Spinal cord (tissue), 10 donors: ENCODE data around the gene PRM2. TPM values are rescaled to one million over a fixed set of nuclear protein-coding genes. Genes with fewer than 3 reads are reported as not detected.

ENCODE experiments used
- DNase-seq, 6 donors: peaks; one replicate each; pipeline versions ENCODE4 v3.0.0 to v3.0.0-alpha.2; 2013 to 2015; ENCODE audit warnings: low spot score in 6 of 6, low read depth in 4 of 6
- H3K27ac ChIP-seq: one replicate; pipeline ENCODE4 v1.5.1; 2013; ENCODE audit warnings: low read depth, low read length, control low read depth
- H3K27me3 ChIP-seq: one replicate; pipeline ENCODE4 v1.6.1; 2013; ENCODE audit warnings: low read length; ENCODE audit not compliant: control insufficient read depth, insufficient read depth
- H3K36me3 ChIP-seq: one replicate; pipeline ENCODE4 v1.6.1; 2013; ENCODE audit warnings: low read length; ENCODE audit not compliant: control insufficient read depth, insufficient read depth
- H3K4me1 ChIP-seq: one replicate; pipeline ENCODE4 v1.6.1; 2013; ENCODE audit warnings: low read length; ENCODE audit not compliant: control insufficient read depth, insufficient read depth
- H3K4me3 ChIP-seq: one replicate; pipeline ENCODE4 v1.5.1; 2013; ENCODE audit warnings: low read depth, low read length, control low read depth
- H3K9me3 ChIP-seq: one replicate; pipeline ENCODE4 v1.6.1; 2013; ENCODE audit warnings: low read length; ENCODE audit not compliant: control insufficient read depth, insufficient read depth
- WGBS: methylation state at CpG from one replicate; pipeline ENCODE4 v1.1.5; 2013; ENCODE audit warnings: missing lambda C conversion rate; ENCODE audit not compliant: insufficient coverage; 5-methylcytosine and 5-hydroxymethylcytosine counted together
- polyA plus RNA-seq, 2 donors: library from polyadenylated mRNA; unstranded; fragments of 120-200 nt; gene quantifications; one replicate each; pipeline ENCODE4 v1.2.1, GENCODE V29; 2013; ENCODE audit not compliant: insufficient read length in 2 of 2
- total RNA-seq, 2 donors: library from RNA; depleted of rRNA in 1 of 2; stranded (reverse); fragments of 120-200 nt in 1 of 2; fragments of >200 nt in 1 of 2; gene quantifications; one replicate each; pipeline versions ENCODE4 v1.2.3 to v1.2.4, GENCODE V29; 2013 to 2014
- donor health status: healthy.

The PRM2 gene
- total and polyA plus RNA-seq, 4 donors: not detected

DNA sequence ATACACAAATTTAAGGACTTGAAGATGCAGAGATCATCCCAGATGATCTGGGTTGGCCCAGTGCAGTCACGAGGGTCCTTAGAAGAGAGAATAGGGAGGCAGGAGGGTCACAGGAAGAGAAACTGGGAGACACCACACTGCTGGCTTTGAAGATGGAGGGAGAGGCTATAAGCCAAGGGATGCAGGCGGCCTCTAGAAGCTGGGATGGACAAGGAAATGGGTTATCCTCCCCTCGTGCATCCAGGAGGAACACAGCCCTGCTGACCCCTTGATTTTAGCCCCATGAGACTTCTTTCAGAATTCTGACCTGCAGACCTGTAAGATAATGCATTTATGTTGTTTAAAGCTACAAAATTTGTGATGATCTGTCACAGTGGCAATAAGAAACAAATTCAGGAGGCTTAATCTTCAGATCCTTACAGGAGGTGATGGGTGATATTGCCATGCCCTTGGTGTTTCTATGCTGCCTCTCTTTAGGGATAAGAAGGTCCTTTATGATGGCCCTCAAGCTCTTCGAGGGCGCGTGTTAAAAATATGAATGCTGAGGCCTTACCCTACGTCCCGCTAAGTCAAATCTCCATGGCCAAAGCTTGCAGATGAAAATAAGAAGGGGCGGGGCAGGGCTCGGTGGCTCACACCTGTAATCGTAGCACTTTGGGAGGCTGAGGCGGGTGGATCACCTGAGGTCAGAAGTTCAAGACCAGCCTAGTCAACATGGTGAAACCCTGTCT, 1.5 kb upstream of the PRM2 start:
- DNase-seq: no peak
- H3K27ac ChIP-seq: no peak overlapping the region
- WGBS: 86% methylated on average over 10 of the region's 12 CpGs
- no peaks in the 10 kb centered on the region for H3K36me3 ChIP-seq
- peaks cover 18% of the 10 kb centered on the region for H3K4me1 ChIP-seq
- H3K4me3 ChIP-seq: no peak overlapping the region
- H3K27me3 ChIP-seq: no peaks in the 10 kb centered on the region
- H3K9me3 ChIP-seq: no peaks in the 10 kb centered on the region

DNA sequence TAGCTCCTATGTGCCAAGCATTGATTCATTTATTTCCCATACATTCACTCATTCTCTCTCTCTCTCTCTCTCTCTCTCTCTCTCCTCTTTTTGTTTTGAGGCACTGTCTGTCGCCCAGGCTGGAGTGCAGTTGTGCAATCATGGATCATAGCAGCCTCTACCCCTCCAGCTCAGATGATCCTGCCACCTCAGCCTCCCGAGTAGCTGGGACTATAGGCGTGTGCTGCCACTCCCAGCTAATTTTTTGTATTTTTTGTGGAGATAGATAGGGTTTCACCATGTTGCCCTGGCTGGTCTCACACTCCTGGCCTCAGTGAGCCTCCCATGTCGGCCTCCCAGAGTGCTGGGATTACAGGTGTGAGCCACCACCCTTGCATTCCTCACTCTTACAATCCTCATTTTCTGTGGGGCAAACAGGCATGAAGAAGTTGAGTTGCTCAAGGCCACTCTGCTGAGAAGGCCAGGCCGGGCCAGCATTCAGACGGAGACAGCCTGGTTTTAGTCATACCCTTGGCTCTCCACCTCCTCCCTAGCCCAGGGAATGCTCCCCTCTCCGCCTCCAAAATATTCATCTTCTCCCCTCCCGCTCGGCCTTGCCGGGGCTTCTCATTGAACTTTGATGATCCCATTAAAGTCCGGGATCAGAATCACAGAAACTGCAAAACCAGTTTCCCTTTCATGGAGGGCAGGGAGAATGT, 765 bp upstream of the PRM2 start:
- no peak overlapping the region for H3K27ac ChIP-seq
- H3K4me1 ChIP-seq: peaks cover 19% of the 10 kb centered on the region
- H3K4me3 ChIP-seq: no peak overlapping the region
- H3K27me3 ChIP-seq: no peaks in the 10 kb centered on the region
- DNase-seq: no peak
- H3K9me3 ChIP-seq: no peaks in the 10 kb centered on the region
- no peaks in the 10 kb centered on the region for H3K36me3 ChIP-seq
- WGBS: 97% methylated on average over 6 of the region's 11 CpGs

DNA sequence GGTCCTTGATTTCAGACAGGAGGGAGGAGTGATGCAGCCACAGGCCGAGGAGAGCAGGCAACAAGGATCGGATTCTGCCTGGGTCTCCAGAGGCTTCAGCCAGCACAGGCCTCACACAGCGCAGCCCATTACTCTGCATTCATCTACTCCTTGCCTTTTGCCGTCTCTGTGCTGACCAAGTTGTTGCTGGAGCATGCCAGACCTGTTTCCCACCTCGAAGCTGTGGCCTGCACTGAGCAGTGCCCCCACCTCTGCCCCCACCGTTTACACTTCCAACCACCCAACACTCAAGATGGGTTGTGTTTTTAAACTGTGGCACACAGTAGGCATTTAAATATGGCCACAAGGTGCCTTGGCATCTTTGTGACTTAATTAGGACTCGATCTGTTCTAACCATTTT, 1.3 kb downstream of the PRM2 start:
- Histone ChIP-seq H3K9me3 (no peaks in the 10 kb centered on the region), H3K27ac (no peak overlapping the region), H3K4me3 (no peak overlapping the region), H3K4me1 (peaks cover 19% of the 10 kb centered on the region), H3K27me3 (no peaks in the 10 kb centered on the region), H3K36me3 (no peaks in the 10 kb centered on the region)
- WGBS: 98% methylated on average over 7 of the region's 7 CpGs
- DNase-seq: no peak

- no CpG with 5 or more reads among the region's 3 CpGs for WGBS
Measured at GRCh38 chr16:11273721-11274324, 2.5 kb downstream of the PRM2 start.

GRCh38 chr16:11272921-11273720, 3.2 kb downstream of the PRM2 start, which contains the start of gene PRM3:
Gene PRM3, minus strand, starts transcription at chr16:11273629. Its CDS starts 34 bp downstream, at chr16:11273595.
- no peak for DNase-seq
- no peaks in the 10 kb centered on the region for H3K36me3 ChIP-seq
- no peaks in the 10 kb centered on the region for H3K9me3 ChIP-seq
- peaks cover 19% of the 10 kb centered on the region for H3K4me1 ChIP-seq
- no peaks in the 10 kb centered on the region for H3K27me3 ChIP-seq
- 78% methylated on average over 23 of the region's 30 CpGs for WGBS
- no peak within 1 kb of the TSS for H3K4me3 ChIP-seq
- H3K27ac ChIP-seq: peak within 1 kb of the TSS; percentile 45

More at GRCh38 chr16:11273721-11274324, 2.5 kb downstream of the PRM2 start:
- H3K36me3 ChIP-seq: no peaks in the 10 kb centered on the region
- no peaks in the 10 kb centered on the region for H3K27me3 ChIP-seq
- no peak overlapping the region for H3K4me3 ChIP-seq
- peak overlapping the region; percentile 45 for H3K27ac ChIP-seq
- no peaks in the 10 kb centered on the region for H3K9me3 ChIP-seq
- DNase-seq: peak in 3 of 6 donors; percentile 57 to 72 (median 64)
- peaks cover 19% of the 10 kb centered on the region for H3K4me1 ChIP-seq

DNA sequence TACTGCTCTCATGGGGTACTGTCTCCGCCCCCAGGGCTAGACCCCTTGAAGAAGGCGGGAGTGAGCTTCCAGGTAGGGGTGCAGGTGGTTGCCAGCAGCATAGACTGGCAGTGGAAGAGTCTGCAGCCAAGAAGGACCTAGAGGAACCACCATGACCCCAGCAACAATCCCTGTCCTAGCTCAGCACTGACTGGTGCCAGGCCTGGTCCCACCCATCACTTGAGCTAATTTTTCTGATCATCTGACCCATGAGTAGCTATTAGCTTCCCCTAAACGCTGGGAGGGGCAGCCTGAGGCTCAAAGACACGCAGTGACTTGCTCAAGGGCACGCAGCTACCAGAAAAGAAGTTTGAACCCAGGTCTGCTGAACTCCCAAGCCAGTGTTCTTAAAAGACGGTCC, 3.8 kb downstream of the PRM2 start:
- Histone ChIP-seq H3K27me3 (no peaks in the 10 kb centered on the region), H3K27ac (no peak overlapping the region), H3K4me3 (no peak overlapping the region), H3K9me3 (no peaks in the 10 kb centered on the region), H3K4me1 (peaks cover 19% of the 10 kb centered on the region), H3K36me3 (no peaks in the 10 kb centered on the region)
- no peak for DNase-seq
- WGBS: 92% methylated on average over 6 of the region's 6 CpGs

GRCh38 chr16:11271610-11272009, 4.7 kb downstream of the PRM2 start:
- no peak overlapping the region for H3K27ac ChIP-seq
- DNase-seq: no peak
- WGBS: 95% methylated on average over 9 of the region's 10 CpGs
- no peak overlapping the region for H3K4me3 ChIP-seq
- no peaks in the 10 kb centered on the region for H3K27me3 ChIP-seq
- H3K4me1 ChIP-seq: peaks cover 19% of the 10 kb centered on the region
- no peaks in the 10 kb centered on the region for H3K36me3 ChIP-seq
- H3K9me3 ChIP-seq: no peaks in the 10 kb centered on the region

DNA sequence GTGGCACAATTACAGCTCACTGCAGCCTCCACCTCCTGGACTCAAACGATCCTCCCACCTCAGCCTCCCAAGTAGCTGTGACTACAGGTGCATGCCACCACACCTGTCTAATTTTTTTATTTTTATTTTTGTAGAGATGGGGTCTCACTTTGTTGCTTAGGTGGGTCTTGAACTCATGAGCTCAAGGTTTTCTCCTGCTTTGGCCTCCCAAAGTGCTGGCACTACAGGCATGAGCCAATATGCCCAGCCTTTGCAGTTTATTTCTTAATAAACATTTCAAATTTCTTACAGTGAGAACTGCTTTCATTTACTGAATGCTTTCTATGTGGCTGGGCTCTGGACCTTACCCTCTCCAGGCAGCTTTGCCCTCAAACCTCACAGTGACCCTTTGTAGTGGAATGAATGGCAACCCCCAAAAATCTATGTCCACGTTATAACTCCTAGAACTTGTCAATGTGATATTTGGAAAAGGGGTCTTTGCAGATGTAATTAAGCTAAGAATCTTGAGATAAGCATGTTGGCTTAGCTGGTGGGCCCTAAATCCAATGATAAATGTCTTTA, 5.6 kb downstream of the PRM2 start:
- H3K36me3 ChIP-seq: no peaks in the 10 kb centered on the region
- WGBS: no CpG with 5 or more reads among the region's 2 CpGs
- H3K27ac ChIP-seq: no peak overlapping the region
- no peaks in the 10 kb centered on the region for H3K27me3 ChIP-seq
- peaks cover 19% of the 10 kb centered on the region for H3K4me1 ChIP-seq
- H3K9me3 ChIP-seq: no peaks in the 10 kb centered on the region
- DNase-seq: no peak
- no peak overlapping the region for H3K4me3 ChIP-seq

GRCh38 chr16:11268921-11269375, 7.3 kb downstream of the PRM2 start, which contains the start of gene TNP2:
Gene TNP2, minus strand, starts transcription at chr16:11269325. Its CDS starts 63 bp downstream, at chr16:11269262.
- WGBS: 100% methylated on average over 8 of the region's 11 CpGs
- no peaks in the 10 kb centered on the region for H3K9me3 ChIP-seq
- no peak for DNase-seq
- H3K27ac ChIP-seq: no peak within 1 kb of the TSS
- H3K27me3 ChIP-seq: no peaks in the 10 kb centered on the region
- no peak within 1 kb of the TSS for H3K4me3 ChIP-seq
- H3K36me3 ChIP-seq: no peaks in the 10 kb centered on the region
- peaks cover 12% of the 10 kb centered on the region for H3K4me1 ChIP-seq
